CD4-positive, alpha-beta memory T cell (primary cell): ENCODE data around the gene TTI1. TPM values are rescaled to one million over a fixed set of nuclear protein-coding genes. Genes with fewer than 3 reads are reported as not detected.
A peak's percentile ranks its signal among the peaks of the same experiment; 100 is the strongest.
"Not testable (repeated sequence)": the region's sequence is repeated elsewhere in the genome, so short reads cannot be mapped to it uniquely, and the experiment has no call there.

Experiments
- CTCF ChIA-PET: fragments of 350-600 bp; sonication (Branson Sonifier 250); formaldehyde crosslinking; loops from one replicate; lab custom pipeline; 2021; ENCODE audit warnings: inconsistent platforms; ENCODE audit not compliant: partially characterized antibody; lab: Charles Lee
- POLR2A ChIA-PET: fragments of 350-600 bp; sonication (Branson Sonifier 250); formaldehyde crosslinking; loops from one replicate; lab custom pipeline; 2021; ENCODE audit not compliant: partially characterized antibody; lab: Charles Lee
- DNase-seq, 5 donors: peaks; one replicate each; pipeline versions ENCODE4 v3.0.0 to v3.0.0-alpha.2; 2020 to 2022; ENCODE audit warnings: mixed read lengths in 1 of 5
- H3K27ac ChIP-seq: one replicate; pipeline ENCODE4 v1.7.0; 2013; ENCODE audit warnings: low read depth, low read length
- H3K27me3 ChIP-seq: 2 replicates; pipeline ENCODE4 v1.7.0; 2013; ENCODE audit warnings: mild to moderate bottlenecking, low read length, moderate library complexity; ENCODE audit not compliant: insufficient read depth
- H3K36me3 ChIP-seq: 2 replicates; pipeline ENCODE4 v1.7.0; 2013; ENCODE audit warnings: mild to moderate bottlenecking, low read length, moderate library complexity; ENCODE audit not compliant: insufficient read depth
- H3K4me1 ChIP-seq: 2 replicates; pipeline ENCODE4 v1.7.0; 2013; ENCODE audit warnings: mild to moderate bottlenecking, low read length, moderate library complexity; ENCODE audit not compliant: insufficient read depth
- H3K4me3 ChIP-seq, 2 donors: one replicate each; pipeline ENCODE4 v1.7.0; 2013; ENCODE audit warnings: low read length in 2 of 2, mild to moderate bottlenecking in 1 of 2
- H3K9me3 ChIP-seq, 2 donors: one replicate each; pipeline ENCODE4 v1.7.0; 2013; ENCODE audit warnings: low read length in 2 of 2, control low read depth in 1 of 2; ENCODE audit not compliant: control insufficient read depth in 1 of 2
- H3K27ac Mint-ChIP-seq, 7 donors: one replicate each; pipeline ENCODE4 v1.8.0; 2020 to 2021; ENCODE audit warnings: mixed read lengths in 7 of 7, mild to moderate bottlenecking in 6 of 7, inconsistent platforms in 3 of 7, moderate library complexity in 3 of 7
- H3K27me3 Mint-ChIP-seq, 2 donors: one replicate each; pipeline ENCODE4 v1.8.0; 2020 to 2021; ENCODE audit warnings: mixed read lengths in 2 of 2
- H3K36me3 Mint-ChIP-seq, 2 donors: one replicate each; pipeline ENCODE4 v1.8.0; 2020 to 2021; ENCODE audit warnings: mixed read lengths in 2 of 2, inconsistent platforms in 1 of 2, mild to moderate bottlenecking in 1 of 2
- H3K4me1 Mint-ChIP-seq, 4 donors: one replicate each; pipeline ENCODE4 v1.8.0; 2020 to 2021; ENCODE audit warnings: mixed read lengths in 4 of 4, mild to moderate bottlenecking in 1 of 4
- H3K4me3 Mint-ChIP-seq, 8 donors: one replicate each; pipeline ENCODE4 v1.8.0; 2020 to 2021; ENCODE audit warnings: mixed read lengths in 8 of 8, mild to moderate bottlenecking in 7 of 8, moderate library complexity in 6 of 8, inconsistent platforms in 3 of 8
- H3K9me3 Mint-ChIP-seq, 8 donors: one replicate each; pipeline ENCODE4 v1.8.0; 2020 to 2021; ENCODE audit warnings: mixed read lengths in 8 of 8, mild to moderate bottlenecking in 5 of 8, inconsistent platforms in 3 of 8, moderate library complexity in 1 of 8
- intact Hi-C: fragments of 100-400 bp; cut with micrococcal nuclease; formaldehyde crosslinking; loops from one replicate; pipeline ENCODE4 v1.15.1; 2023
- polyA plus RNA-seq, 2 donors: library from polyadenylated mRNA; unstranded; fragments of 300-500 nt; fragmentation: Illumina TruSeq; gene quantifications; one replicate each; pipeline ENCODE4 v1.2.3, GENCODE V29; 2021
- total RNA-seq, 2 experiments: library from RNA; stranded (reverse); gene quantifications; one replicate each; pipeline ENCODE4 v1.2.3, GENCODE V29; 2021

Gene TTI1
- total and polyA plus RNA-seq, 4 experiments from 2014 or later, result 13.0 to 26.6 (median 22.9) TPM

GRCh38 chr20:38013887-38014286 is 19.4 kb downstream of the TTI1 start:
- Mint-ChIP-seq H3K9me3 (peaks cover 0 to 11% (median 4%) of the 10 kb centered on the region in 8 donors), H3K27ac (peak overlapping the region in 2 of 7 donors; percentile 19 to 29), H3K27me3 (no peaks in the 10 kb centered on the region), H3K4me1 (peaks cover 0 to 14% (median 7%) of the 10 kb centered on the region in 4 donors), H3K4me3 (no peak overlapping the region), H3K36me3 (peaks cover 69 to 73% of the 10 kb centered on the region in 2 donors)
- CTCF ChIA-PET, result no interaction called here
- H3K27ac ChIP-seq, result no peak overlapping the region
- H3K9me3 ChIP-seq, result no peaks in the 10 kb centered on the region
- H3K36me3 ChIP-seq, result peaks cover 32% of the 10 kb centered on the region
- no peak for DNase-seq
- no peak overlapping the region for H3K4me3 ChIP-seq
- intact Hi-C loops, result no loop called here
- no peaks in the 10 kb centered on the region for H3K27me3 ChIP-seq
- POLR2A ChIA-PET, result no interaction called here
- H3K4me1 ChIP-seq, result no peaks in the 10 kb centered on the region

GRCh38 chr20:38012332-38012731 is 20.9 kb downstream of the TTI1 start:
- Mint-ChIP-seq H3K9me3 (peaks cover 0 to 3% (median 0%) of the 10 kb centered on the region in 8 donors), H3K27me3 (no peaks in the 10 kb centered on the region), H3K4me1 (peaks cover 0 to 13% (median 7%) of the 10 kb centered on the region in 4 donors), H3K36me3 (peaks cover 63 to 67% of the 10 kb centered on the region in 2 donors), H3K4me3 (no peak overlapping the region), H3K27ac (no peak overlapping the region)
- DNase-seq, result no peak
- no peak overlapping the region for H3K4me3 ChIP-seq
- H3K36me3 ChIP-seq, result peaks cover 25% of the 10 kb centered on the region
- POLR2A ChIA-PET, result interaction anchor here (0.7 kb wide), 1 partner anchor 18 kb away, joined by 4 read pairs; no protein-coding TSS in a partner anchor
- H3K9me3 ChIP-seq, result no peaks in the 10 kb centered on the region
- CTCF ChIA-PET, result no interaction called here
- no peak overlapping the region for H3K27ac ChIP-seq
- no peaks in the 10 kb centered on the region for H3K27me3 ChIP-seq
- no peaks in the 10 kb centered on the region for H3K4me1 ChIP-seq
- intact Hi-C loops, result no loop called here

DNA sequence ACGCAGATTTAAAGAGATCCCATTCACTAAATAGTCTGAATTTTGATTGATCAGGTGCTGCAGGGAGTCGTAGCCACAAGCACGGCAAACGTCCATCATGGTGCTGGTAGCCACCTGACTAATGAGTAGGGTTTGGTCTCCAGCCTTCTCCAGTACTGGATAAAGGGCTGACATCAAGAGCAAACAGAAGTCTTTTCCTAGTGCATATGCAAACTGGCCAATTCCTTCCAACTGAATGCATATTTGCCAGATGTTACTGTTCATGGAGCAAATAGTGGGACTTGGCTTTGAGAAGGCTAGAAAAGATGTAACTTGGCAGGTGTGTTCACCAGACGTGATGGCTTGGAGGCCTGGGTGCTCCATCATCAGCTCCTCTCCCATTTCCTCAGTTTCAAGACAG is 21.6 kb downstream of the TTI1 start:
- H3K27ac ChIP-seq, result no peak overlapping the region
- no peak overlapping the region for H3K4me3 ChIP-seq
- no peak overlapping the region for H3K4me3 Mint-ChIP-seq
- H3K36me3 Mint-ChIP-seq, result peaks cover 57 to 61% of the 10 kb centered on the region in 2 donors
- DNase-seq, result no peak
- no peaks in the 10 kb centered on the region for H3K4me1 ChIP-seq
- H3K4me1 Mint-ChIP-seq, result peaks cover 0 to 14% (median 6%) of the 10 kb centered on the region in 4 donors
- POLR2A ChIA-PET, result no interaction called here
- intact Hi-C loops, result no loop called here
- no peaks in the 10 kb centered on the region for H3K27me3 Mint-ChIP-seq
- H3K9me3 Mint-ChIP-seq, result no peaks in the 10 kb centered on the region
- H3K36me3 ChIP-seq, result peaks cover 25% of the 10 kb centered on the region
- no peaks in the 10 kb centered on the region for H3K27me3 ChIP-seq
- no peaks in the 10 kb centered on the region for H3K9me3 ChIP-seq
- H3K27ac Mint-ChIP-seq, result no peak overlapping the region
- CTCF ChIA-PET, result no interaction called here

GRCh38 chr20:38009416-38009815 is 23.8 kb downstream of the TTI1 start:
- H3K27me3 Mint-ChIP-seq, POLR2A ChIA-PET, H3K9me3 ChIP-seq, H3K4me3 Mint-ChIP-seq, H3K27ac ChIP-seq, H3K4me3 ChIP-seq, H3K27ac Mint-ChIP-seq, H3K4me1 ChIP-seq, intact Hi-C loops, DNase-seq, CTCF ChIA-PET, H3K27me3 ChIP-seq, H3K9me3 Mint-ChIP-seq: not testable (repeated sequence)
- Mint-ChIP-seq H3K36me3 (peaks cover 55 to 56% of the 10 kb centered on the region in 2 donors), H3K4me1 (peaks cover 0 to 14% (median 8%) of the 10 kb centered on the region in 4 donors)
- H3K36me3 ChIP-seq, result peaks cover 24% of the 10 kb centered on the region

DNA sequence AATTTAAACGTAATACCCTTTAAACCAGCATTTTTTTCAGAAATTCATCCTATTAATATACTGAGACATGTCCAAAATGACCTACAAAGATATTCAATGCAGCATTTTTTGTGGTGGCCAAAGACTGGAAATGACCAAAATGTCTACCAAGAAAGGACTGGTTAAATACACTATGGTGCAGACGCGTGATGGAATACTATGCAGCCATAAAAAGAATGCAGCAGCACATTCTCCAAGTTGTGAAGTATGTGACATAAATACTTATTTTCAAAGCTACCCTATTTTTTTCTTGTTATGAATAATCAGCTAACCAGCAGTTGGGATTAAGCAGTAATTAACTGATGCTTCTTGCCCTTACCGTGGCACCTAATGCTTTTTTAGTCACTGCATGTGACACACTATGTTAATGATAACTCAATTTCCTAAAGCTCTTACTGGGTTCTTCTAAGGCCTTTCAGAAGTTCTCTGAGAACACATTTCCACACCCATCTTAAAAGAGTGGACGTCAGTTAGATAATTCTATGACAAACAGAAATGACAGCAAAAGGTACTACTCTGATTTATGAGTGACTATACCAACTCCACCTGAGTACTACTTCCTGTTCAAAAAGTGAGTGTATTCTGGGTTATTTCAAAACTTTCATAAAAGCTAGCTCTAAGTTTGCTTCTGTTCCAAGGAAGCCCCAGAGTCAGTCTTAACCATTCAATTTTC is 24.9 kb downstream of the TTI1 start:
- no peaks in the 10 kb centered on the region for H3K9me3 ChIP-seq
- H3K4me1 Mint-ChIP-seq, result peaks cover 0 to 13% (median 7%) of the 10 kb centered on the region in 4 donors
- H3K4me3 Mint-ChIP-seq, result no peak overlapping the region
- intact Hi-C loops, result no loop called here
- no peak overlapping the region for H3K4me3 ChIP-seq
- H3K36me3 ChIP-seq, result peaks cover 22% of the 10 kb centered on the region
- peaks cover 50 to 55% of the 10 kb centered on the region in 2 donors for H3K36me3 Mint-ChIP-seq
- no peaks in the 10 kb centered on the region for H3K27me3 Mint-ChIP-seq
- no peak for DNase-seq
- H3K4me1 ChIP-seq, result no peaks in the 10 kb centered on the region
- H3K9me3 Mint-ChIP-seq, result no peaks in the 10 kb centered on the region
- ChIA-PET POLR2A (no interaction called here), CTCF (interaction anchor here (1.1 to 1.8 kb wide), 2 partner anchors 11 to 14 kb away, joined by 4 read pairs; no protein-coding TSS in a partner anchor)
- no peak overlapping the region for H3K27ac ChIP-seq
- H3K27me3 ChIP-seq, result no peaks in the 10 kb centered on the region
- H3K27ac Mint-ChIP-seq, result no peak overlapping the region

DNA sequence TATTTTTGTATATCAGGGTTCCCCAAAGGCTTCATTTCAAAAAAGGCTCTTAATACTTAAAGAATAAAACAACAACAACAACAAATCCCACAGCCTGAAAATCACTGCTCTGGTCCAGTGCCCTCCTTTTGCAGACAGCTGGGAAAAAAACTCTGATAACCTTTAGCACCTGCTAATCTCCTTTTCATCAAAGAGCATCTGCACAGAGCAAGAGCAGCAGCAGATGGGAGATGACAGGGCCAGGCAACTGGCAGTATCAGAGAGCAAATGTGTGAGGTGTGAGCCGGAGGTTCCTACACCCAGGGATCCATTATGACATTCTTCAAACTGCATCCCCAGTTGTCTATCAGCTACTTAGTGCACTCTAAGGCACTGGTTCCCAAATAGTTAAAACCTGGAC is 25.7 kb downstream of the TTI1 start:
- no peak overlapping the region for H3K4me3 Mint-ChIP-seq
- H3K27ac Mint-ChIP-seq, result peak overlapping the region in 1 of 7 donors; percentile 31
- Histone ChIP-seq H3K9me3 (no peaks in the 10 kb centered on the region), H3K27ac (no peak overlapping the region), H3K36me3 (peaks cover 19% of the 10 kb centered on the region), H3K4me1 (no peaks in the 10 kb centered on the region), H3K27me3 (no peaks in the 10 kb centered on the region), H3K4me3 (no peak overlapping the region)
- no peaks in the 10 kb centered on the region for H3K27me3 Mint-ChIP-seq
- CTCF ChIA-PET, result interaction anchor here (1.8 kb wide), 1 partner anchor 10 kb away, joined by 4 read pairs; no protein-coding TSS in a partner anchor
- H3K4me1 Mint-ChIP-seq, result peaks cover 0 to 13% (median 7%) of the 10 kb centered on the region in 4 donors
- H3K9me3 Mint-ChIP-seq, result no peaks in the 10 kb centered on the region
- intact Hi-C loops, result no loop called here
- no peak for DNase-seq
- H3K36me3 Mint-ChIP-seq, result peaks cover 45 to 53% of the 10 kb centered on the region in 2 donors
- POLR2A ChIA-PET, result no interaction called here

DNA sequence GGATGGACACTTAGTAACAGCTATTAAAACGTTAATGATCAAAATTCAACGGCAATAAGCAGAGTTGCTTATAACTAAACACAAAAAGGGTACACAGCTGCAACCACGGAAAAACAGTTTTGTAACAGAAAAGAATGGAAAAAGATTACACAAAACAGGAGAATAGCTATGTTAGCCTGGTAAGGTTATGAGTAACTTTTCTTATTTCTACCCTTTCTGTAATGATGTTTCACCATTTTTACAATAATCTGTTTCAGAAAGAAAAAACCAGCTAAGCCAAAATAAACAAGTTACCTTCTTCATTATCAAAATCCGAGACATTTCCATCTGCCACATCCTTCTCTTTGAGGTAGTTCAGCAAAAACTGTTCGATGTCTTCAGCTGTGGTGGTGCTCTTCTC is 27.4 kb downstream of the TTI1 start:
- peaks cover 26% of the 10 kb centered on the region for H3K36me3 ChIP-seq
- ChIA-PET CTCF (interaction anchor here (0.9 kb wide), 1 partner anchor 13 kb away, joined by 3 read pairs; no protein-coding TSS in a partner anchor), POLR2A (interaction anchor here (0.9 kb wide), 1 partner anchor 11 kb away, joined by 3 read pairs; no protein-coding TSS in a partner anchor)
- H3K9me3 ChIP-seq, result no peaks in the 10 kb centered on the region
- Mint-ChIP-seq H3K4me3 (no peak overlapping the region), H3K9me3 (no peaks in the 10 kb centered on the region), H3K27me3 (no peaks in the 10 kb centered on the region), H3K36me3 (peaks cover 50 to 52% of the 10 kb centered on the region in 2 donors), H3K27ac (peak overlapping the region in 1 of 7 donors; percentile 1), H3K4me1 (peaks cover 0 to 12% (median 9%) of the 10 kb centered on the region in 4 donors)
- no peak overlapping the region for H3K4me3 ChIP-seq
- H3K27me3 ChIP-seq, result no peaks in the 10 kb centered on the region
- no peak overlapping the region for H3K27ac ChIP-seq
- intact Hi-C loops, result no loop called here
- no peak for DNase-seq
- H3K4me1 ChIP-seq, result peaks cover 4% of the 10 kb centered on the region
